ENCODE measurements around the gene OXNAD1. TPM values are rescaled to one million over a fixed set of nuclear protein-coding genes. Genes with fewer than 3 reads are reported as not detected.

Gene OXNAD1
- total and polyA plus RNA-seq, 2 of the 13 experiments (the other 11 are each of a cell fraction or from before 2014, with no cell fraction given), result 9.9 to 18.8 TPM

DNA sequence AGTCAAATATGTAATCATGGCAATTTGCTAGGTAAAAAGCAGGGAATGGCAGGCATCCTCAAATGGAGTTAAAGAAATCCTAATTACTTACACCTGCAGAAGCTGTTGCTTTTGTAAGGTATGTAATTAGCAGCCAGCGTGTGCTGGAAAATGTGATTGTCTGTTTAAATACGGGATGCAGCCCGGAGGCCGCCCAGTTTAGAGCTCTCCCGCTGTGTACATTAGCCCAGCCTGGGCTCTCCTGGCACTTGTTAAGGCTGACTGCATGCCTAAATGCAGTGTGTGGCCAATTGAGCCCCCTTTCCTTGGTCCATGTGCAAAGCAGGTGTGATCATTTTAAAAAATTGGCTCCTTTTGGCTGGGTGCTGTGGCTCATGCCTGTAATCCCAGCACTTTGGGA is 9.3 kb upstream of the OXNAD1 start:
- BruUV-seq (replicated peaks), result no TSS peak
- H3K9ac ChIP-seq (ENCODE audit: insufficient read depth, low read depth, low read length), result no peak overlapping the region
- WGBS (ENCODE audit: low lambda C conversion rate), result 95% methylated on average over 4 of the region's 5 CpGs
- ATAC-seq (no peak), FAIRE-seq (no peak), DNase-seq (ENCODE audit: low spot score) (no peak)
- ChIA-PET POLR2A (no interaction called here), CTCF (ENCODE audit: low intra/inter-chr PET ratio, low total read pairs) (no interaction called here)
- no peak overlapping the region for H3K27ac ChIP-seq (ENCODE audit: extremely low read length, insufficient read depth, low read length)
- no peak overlapping the region for H2AFZ ChIP-seq (ENCODE audit: low read length)
- intact Hi-C loops (cut with micrococcal nuclease; ENCODE audit: unreplicated experiment) (no loop called here), in situ Hi-C loops (cut with HindIII; ENCODE audit: extremely low pct_ligation_motif_present, low pct_unique_long_range_greater_than_20kb) (no loop called here)
- no peak for TF ChIP-seq POLR2G (IDR thresholded peaks at IDR 0.05; ENCODE audit: low read depth, low read length)
- TF ChIP-seq, protein P1, sequence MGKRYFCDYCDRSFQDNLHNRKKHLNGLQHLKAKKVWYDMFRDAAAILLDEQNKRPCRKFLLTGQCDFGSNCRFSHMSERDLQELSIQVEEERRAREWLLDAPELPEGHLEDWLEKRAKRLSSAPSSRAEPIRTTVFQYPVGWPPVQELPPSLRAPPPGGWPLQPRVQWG (CRISPR knock-in tag; IDR thresholded peaks at IDR 0.05; ENCODE audit: borderline replicate concordance, low read depth), result no peak
- no peak for TF ChIP-seq ATF7-NPFF (CRISPR knock-in tag; IDR thresholded peaks at IDR 0.05; ENCODE audit: low read depth)
- TF ChIP-seq, protein P2, sequence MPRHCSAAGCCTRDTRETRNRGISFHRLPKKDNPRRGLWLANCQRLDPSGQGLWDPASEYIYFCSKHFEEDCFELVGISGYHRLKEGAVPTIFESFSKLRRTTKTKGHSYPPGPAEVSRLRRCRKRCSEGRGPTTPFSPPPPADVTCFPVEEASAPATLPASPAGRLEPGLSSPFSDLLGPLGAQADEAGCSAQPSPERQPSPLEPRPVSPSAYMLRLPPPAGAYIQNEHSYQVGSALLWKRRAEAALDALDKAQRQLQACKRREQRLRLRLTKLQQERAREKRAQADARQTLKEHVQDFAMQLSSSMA (CRISPR knock-in tag; IDR thresholded peaks at IDR 0.05), result no peak
- no peak for TF ChIP-seq TARDBP (CRISPR knock-in tag; IDR thresholded peaks at IDR 0.05)
- TF ChIP-seq ZNF101 (CRISPR knock-in tag; IDR thresholded peaks at IDR 0.05; ENCODE audit: borderline replicate concordance, low read depth), result no peak
- TF ChIP-seq, protein P3, sequence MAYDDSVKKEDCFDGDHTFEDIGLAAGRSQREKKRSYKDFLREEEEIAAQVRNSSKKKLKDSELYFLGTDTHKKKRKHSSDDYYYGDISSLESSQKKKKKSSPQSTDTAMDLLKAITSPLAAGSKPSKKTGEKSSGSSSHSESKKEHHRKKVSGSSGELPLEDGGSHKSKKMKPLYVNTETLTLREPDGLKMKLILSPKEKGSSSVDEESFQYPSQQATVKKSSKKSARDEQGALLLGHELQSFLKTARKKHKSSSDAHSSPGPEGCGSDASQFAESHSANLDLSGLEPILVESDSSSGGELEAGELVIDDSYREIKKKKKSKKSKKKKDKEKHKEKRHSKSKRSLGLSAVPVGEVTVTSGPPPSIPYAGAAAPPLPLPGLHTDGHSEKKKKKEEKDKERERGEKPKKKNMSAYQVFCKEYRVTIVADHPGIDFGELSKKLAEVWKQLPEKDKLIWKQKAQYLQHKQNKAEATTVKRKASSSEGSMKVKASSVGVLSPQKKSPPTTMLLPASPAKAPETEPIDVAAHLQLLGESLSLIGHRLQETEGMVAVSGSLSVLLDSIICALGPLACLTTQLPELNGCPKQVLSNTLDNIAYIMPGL (CRISPR knock-in tag; IDR thresholded peaks at IDR 0.05; ENCODE audit: borderline replicate concordance in 1 of 2, low read depth in 1 of 2), result no peak
- H3K4me2 ChIP-seq (ENCODE audit: low read depth, low read length), result no peak overlapping the region
- H3K27me3 ChIP-seq (ENCODE audit: control insufficient read depth in 1 of 2, insufficient read depth in 2 of 2, low read length in 2 of 2), result no peaks in the 10 kb centered on the region
- no peaks in the 10 kb centered on the region for H4K20me1 ChIP-seq (ENCODE audit: insufficient read depth, low read length)
- peaks cover 37% of the 10 kb centered on the region for H3K4me1 ChIP-seq (ENCODE audit: insufficient read depth, low read length)
- H3K79me2 ChIP-seq (ENCODE audit: insufficient read depth, low read length), result no peaks in the 10 kb centered on the region
- peaks cover 1 to 11% of the 10 kb centered on the region in 2 experiments; a peak in 3 of 5 replicates for H3K36me3 ChIP-seq (replicated peaks in 1 of 2; ENCODE audit: control insufficient read depth in 1 of 2, insufficient read depth in 2 of 2, low read length in 2 of 2)
- no peaks in the 10 kb centered on the region for H3K9me3 ChIP-seq (ENCODE audit: low read length)
- no peak overlapping the region for H3K4me3 ChIP-seq (replicated peaks in 1 of 3; ENCODE audit: insufficient read depth in 1 of 3, low read depth in 2 of 3, low read length in 3 of 3)

Measured in HepG2 (cell line).